KMS-11 (cell line): ENCODE results near the gene ZBTB38.

ENCODE experiments used
- H2AFZ ChIP-seq: fragments of 200-600 bp; sonication (generic); 2 replicates; pipeline ENCODE4 v1.6.1; 2016; ENCODE audit warnings: antibody characterized with exemption, mixed run types, low read depth
- H3K27ac ChIP-seq: fragments of 200-600 bp; sonication (generic); 2 replicates; pipeline ENCODE4 v1.6.1; 2016; ENCODE audit warnings: mild to moderate bottlenecking, mixed run types
- H3K27me3 ChIP-seq: fragments of 200-600 bp; sonication (generic); 2 replicates; pipeline ENCODE4 v1.6.1; 2017; ENCODE audit warnings: mild to moderate bottlenecking, low read depth, mixed run types, moderate library complexity; ENCODE audit not compliant: insufficient read depth
- H3K36me3 ChIP-seq: fragments of 200-600 bp; sonication (generic); 2 replicates; pipeline ENCODE4 v1.6.1; 2017; ENCODE audit warnings: mild to moderate bottlenecking, mixed run types; ENCODE audit not compliant: insufficient read depth
- H3K4me1 ChIP-seq: fragments of 200-600 bp; sonication (generic); 2 replicates; pipeline ENCODE4 v1.6.1; 2016; ENCODE audit warnings: mild to moderate bottlenecking, low read depth, mixed run types; ENCODE audit not compliant: poor library complexity, severe bottlenecking
- H3K4me2 ChIP-seq: fragments of 200-600 bp; sonication (generic); 2 replicates; pipeline ENCODE4 v1.7.0; 2016; ENCODE audit warnings: mild to moderate bottlenecking, mixed run types
- H3K4me3 ChIP-seq: fragments of 200-600 bp; sonication (generic); IDR thresholded peaks from 2 replicates; pipeline ENCODE4 v1.6.1; 2017; ENCODE audit warnings: low read depth, low read length, mixed read lengths; ENCODE audit not compliant: insufficient read depth
- H3K79me2 ChIP-seq: fragments of 200-600 bp; sonication (generic); 2 replicates; pipeline ENCODE4 v1.6.1; 2016; ENCODE audit warnings: low read depth, mixed run types; ENCODE audit not compliant: insufficient read depth
- H3K9ac ChIP-seq: fragments of 200-600 bp; sonication (generic); 2 replicates; pipeline ENCODE4 v1.6.1; 2016; ENCODE audit warnings: mild to moderate bottlenecking, mixed run types
- H4K20me1 ChIP-seq: fragments of 200-600 bp; sonication (generic); 2 replicates; pipeline ENCODE4 v1.6.1; 2016; ENCODE audit warnings: mild to moderate bottlenecking, mixed run types; ENCODE audit not compliant: insufficient read depth
- CTCF ChIP-seq: fragments of 200-600 bp; sonication (generic); conservative IDR thresholded peaks from 2 replicates; pipeline ENCODE4 v1.6.1; 2017; ENCODE audit warnings: low read depth, mild to moderate bottlenecking, antibody characterized with exemption, low read length, moderate library complexity, mixed read lengths

The ZBTB38 gene

DNA sequence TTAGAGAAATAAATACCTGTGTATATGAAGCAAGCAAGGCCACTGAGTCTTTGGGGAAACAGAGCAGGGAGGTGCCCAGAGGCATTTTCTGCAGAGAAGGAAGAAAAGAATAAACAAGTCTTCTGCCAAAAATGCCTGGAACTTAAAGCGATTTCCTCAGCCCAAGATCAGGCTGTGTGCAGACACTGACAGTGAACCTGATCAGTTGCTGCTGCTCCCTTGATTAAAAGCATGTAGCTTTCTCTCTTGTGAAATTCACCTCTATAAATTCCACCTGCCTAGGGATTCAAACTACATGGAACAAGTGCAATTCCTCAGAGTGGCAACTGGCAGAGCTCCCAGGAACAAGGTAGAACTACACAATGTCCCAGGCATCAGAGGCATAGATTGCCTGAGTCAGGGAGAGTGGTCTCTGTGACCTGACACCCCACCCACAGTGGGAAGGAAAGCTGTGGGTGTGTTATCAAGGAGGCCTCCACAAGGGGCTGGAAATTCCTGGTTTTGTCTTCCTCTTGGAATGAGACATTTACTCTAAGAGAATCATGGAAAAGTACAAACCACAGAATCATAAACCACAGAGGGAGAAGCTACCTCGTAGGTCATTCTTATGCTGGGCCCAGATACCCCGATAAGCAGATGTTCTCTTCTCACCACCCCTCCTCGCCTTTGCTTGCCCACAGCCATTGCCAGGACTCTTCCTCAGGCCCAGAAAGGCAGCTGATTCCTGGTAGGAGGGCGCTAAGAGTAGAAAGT, 1.8 kb upstream of the ZBTB38 start:
- H3K4me3 ChIP-seq = no peak overlapping the region
- H2AFZ ChIP-seq = peak overlapping the region; percentile 2; the same call in 1 of the 2 replicates
- TF ChIP-seq CTCF = no peak
- peak overlapping the region; percentile 2; the same call in 1 of the 2 replicates for H3K9ac ChIP-seq
- peaks cover 87% of the 10 kb centered on the region for H3K4me1 ChIP-seq
- no peaks in the 10 kb centered on the region for H3K27me3 ChIP-seq
- H3K79me2 ChIP-seq = no peaks in the 10 kb centered on the region
- peak overlapping the region; percentile 16; the same call in 1 of the 2 replicates for H3K27ac ChIP-seq
- H3K36me3 ChIP-seq = no peaks in the 10 kb centered on the region
- peak overlapping the region; percentile 43 for H3K4me2 ChIP-seq
- H4K20me1 ChIP-seq = no peaks in the 10 kb centered on the region

- H3K36me3 ChIP-seq = no peaks in the 10 kb centered on the region
- peak overlapping the region; percentile 43 for H3K4me2 ChIP-seq
- H4K20me1 ChIP-seq = no peaks in the 10 kb centered on the region
- peak overlapping the region; percentile 2; the same call in 1 of the 2 replicates for H2AFZ ChIP-seq
- peaks cover 87% of the 10 kb centered on the region for H3K4me1 ChIP-seq
- no peak overlapping the region for H3K4me3 ChIP-seq
- H3K27ac ChIP-seq = peak overlapping the region; percentile 67; the same call in 1 of the 2 replicates
- H3K79me2 ChIP-seq = no peaks in the 10 kb centered on the region
- H3K27me3 ChIP-seq = no peaks in the 10 kb centered on the region
- H3K9ac ChIP-seq = peak overlapping the region; percentile 2; the same call in 1 of the 2 replicates
- no peak for TF ChIP-seq CTCF
Measured at GRCh38 chr3:141367038-141367730, 1.1 kb upstream of the ZBTB38 start.

DNA sequence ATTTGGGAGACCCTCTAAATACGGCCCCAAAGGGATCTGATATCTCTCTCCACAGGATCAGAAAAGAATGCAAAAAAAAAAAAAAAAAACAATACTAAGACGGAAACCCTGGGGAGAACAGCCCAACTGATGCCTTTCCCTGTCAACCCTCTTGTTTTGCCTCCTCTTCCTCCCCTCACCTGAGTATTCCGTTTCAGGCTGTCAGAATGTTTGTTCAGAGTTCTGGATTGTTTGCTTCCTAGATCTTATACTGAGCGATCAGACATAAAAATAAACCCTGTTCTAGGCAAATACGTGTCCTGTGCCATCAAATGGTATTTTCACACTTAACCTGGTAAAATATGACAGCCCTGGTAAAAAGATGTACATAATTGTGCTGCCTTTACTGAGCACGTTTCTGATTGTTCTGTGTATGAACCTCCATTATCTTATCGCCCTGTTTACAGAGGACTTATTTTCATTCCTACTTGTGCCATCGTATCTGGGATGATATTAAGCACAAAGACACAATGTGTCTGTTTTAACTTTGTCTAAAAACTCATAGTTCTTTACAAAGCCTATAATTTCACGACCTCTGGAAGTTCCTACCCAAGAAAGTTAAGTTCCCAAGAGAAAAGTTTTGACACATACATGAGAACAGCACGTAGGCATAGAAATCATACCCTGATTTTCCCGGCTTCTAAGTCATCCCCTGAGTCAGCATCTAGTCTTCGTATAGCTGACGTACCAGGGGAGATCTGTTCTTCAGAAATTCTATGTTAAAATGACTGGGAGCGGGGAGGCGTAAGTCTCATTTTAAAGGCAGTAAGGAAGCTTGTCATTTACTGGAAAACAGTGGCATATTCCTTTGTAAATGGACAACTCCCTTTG, 856 bp downstream of the ZBTB38 start:
- H3K27me3 ChIP-seq = no peaks in the 10 kb centered on the region
- no peak overlapping the region for H2AFZ ChIP-seq
- H3K27ac ChIP-seq = peak overlapping the region; percentile 67
- no peak for TF ChIP-seq CTCF
- no peaks in the 10 kb centered on the region for H3K36me3 ChIP-seq
- H3K4me2 ChIP-seq = peak overlapping the region; percentile 43; the same call in 1 of the 2 replicates
- H3K79me2 ChIP-seq = no peaks in the 10 kb centered on the region; the same call in 1 of the 2 replicates
- H3K4me1 ChIP-seq = peaks cover 92% of the 10 kb centered on the region
- no peak overlapping the region for H3K4me3 ChIP-seq
- H3K9ac ChIP-seq = peak overlapping the region; percentile 33; the same call in 1 of the 2 replicates
- H4K20me1 ChIP-seq = no peaks in the 10 kb centered on the region

- Histone ChIP-seq H3K4me2 (peak overlapping the region; percentile 43; the same call in 1 of the 2 replicates), H3K27me3 (no peaks in the 10 kb centered on the region), H3K79me2 (peaks cover 7% of the 10 kb centered on the region), H3K4me3 (no peak overlapping the region), H4K20me1 (no peaks in the 10 kb centered on the region), H3K27ac (peak overlapping the region; percentile 67), H3K9ac (peak overlapping the region; percentile 4; the same call in 1 of the 2 replicates), H3K4me1 (peaks cover 99% of the 10 kb centered on the region), H2AFZ (no peak overlapping the region), H3K36me3 (no peaks in the 10 kb centered on the region)
- peak; percentile 62 for TF ChIP-seq CTCF
Measured at GRCh38 chr3:141370065-141370533, 1.8 kb downstream of the ZBTB38 start.
